Caco-2 (cell line): Measurements from ENCODE around the gene RCC2. TPM values are rescaled to one million over a fixed set of nuclear protein-coding genes. Genes with fewer than 3 reads are reported as not detected.

Experiments
- BruUV-seq: library from RNA; stranded (reverse); fragments of 400-500 nt; replicated peaks from 2 replicates; lab custom pipeline; 2021; lab: Mats Ljungman, UMichigan
- CTCF ChIA-PET: fragments of 300-600 bp; sonication (Branson Sonifier 250); formaldehyde crosslinking; loops from one replicate; lab custom pipeline; 2022; ENCODE audit warnings: antibody characterized with exemption; lab: Charles Lee
- POLR2A ChIA-PET: fragments of 300-600 bp; sonication (Branson Sonifier 250); formaldehyde crosslinking; loops from one replicate; lab custom pipeline; 2022; ENCODE audit warnings: antibody characterized with exemption; lab: Charles Lee
- DNase-seq, 2 experiments: peaks; one replicate each; pipeline versions ENCODE4 v3.0.0 to v3.0.0-alpha.2; 2020 to 2022
- H3K27me3 ChIP-seq: replicated peaks from 2 replicates; pipeline ENCODE4 v1.6.0; 2011; ENCODE audit warnings: low read length; ENCODE audit not compliant: control insufficient read depth, insufficient read depth
- H3K36me3 ChIP-seq: 2 replicates; pipeline ENCODE4 v1.5.1; 2011; ENCODE audit warnings: low read length; ENCODE audit not compliant: control insufficient read depth, insufficient read depth
- H3K4me1 ChIP-seq: fragments of 250-450 bp; sonication (Bioruptor Pico); 2 replicates; pipeline ENCODE4 v1.5.1; 2020; ENCODE audit warnings: mild to moderate bottlenecking
- H3K4me3 ChIP-seq: 2 replicates; pipeline ENCODE4 v1.5.1; 2011; ENCODE audit warnings: low read depth, mild to moderate bottlenecking, control low read depth, low read length
- H3K9me3 ChIP-seq: fragments of 250-450 bp; sonication (Bioruptor Pico); 2 replicates; pipeline ENCODE4 v1.5.1; 2020; ENCODE audit warnings: mild to moderate bottlenecking, moderate library complexity
- H3K27ac Mint-ChIP-seq: one replicate; pipeline ENCODE4 v1.8.0; 2022; ENCODE audit warnings: mixed read lengths; ENCODE audit not compliant: unreplicated experiment
- H3K27me3 Mint-ChIP-seq: one replicate; pipeline ENCODE4 v1.8.0; 2022; ENCODE audit warnings: mixed read lengths; ENCODE audit not compliant: insufficient read depth, unreplicated experiment
- H3K36me3 Mint-ChIP-seq: one replicate; pipeline ENCODE4 v1.8.0; 2022; ENCODE audit warnings: mild to moderate bottlenecking, mixed read lengths; ENCODE audit not compliant: insufficient read depth, unreplicated experiment
- H3K4me1 Mint-ChIP-seq: one replicate; pipeline ENCODE4 v1.8.0; 2022; ENCODE audit warnings: low read depth, mixed read lengths; ENCODE audit not compliant: unreplicated experiment
- H3K4me3 Mint-ChIP-seq: one replicate; pipeline ENCODE4 v1.8.0; 2022; ENCODE audit warnings: mild to moderate bottlenecking, moderate library complexity, mixed read lengths; ENCODE audit not compliant: unreplicated experiment
- H3K9me3 Mint-ChIP-seq: one replicate; pipeline ENCODE4 v1.8.0; 2022; ENCODE audit warnings: mixed read lengths; ENCODE audit not compliant: unreplicated experiment
- intact Hi-C: fragments of 100-400 bp; cut with micrococcal nuclease; formaldehyde crosslinking; loops from one replicate; pipeline ENCODE4 v1.10.0; 2022; ENCODE audit not compliant: unreplicated experiment
- total RNA-seq: library from RNA; stranded (reverse); gene quantifications from 2 replicates; pipeline ENCODE4 v1.2.3, GENCODE V29; 2022
- TF ChIP-seq, protein P1 (sequence below), 2 experiments: fragments of 200-600 bp in 1 of 2; IDR thresholded peaks; 1 replicate in 1 of 2; 2 replicates in 1 of 2; pipeline versions ENCODE4 v1.5.1 to v1.8.0; 2011 to 2022; ENCODE audit warnings: antibody characterized with exemption in 1 of 2, control low read depth in 1 of 2, inconsistent platforms in 1 of 2, low read depth in 1 of 2, low read length in 1 of 2, mild to moderate bottlenecking in 1 of 2, moderate library complexity in 1 of 2; ENCODE audit not compliant: insufficient read depth in 1 of 2, severe bottlenecking in 1 of 2, unreplicated experiment in 1 of 2

RCC2 gene
- total RNA-seq, 1 experiment from 2014 or later: 103 TPM

DNA sequence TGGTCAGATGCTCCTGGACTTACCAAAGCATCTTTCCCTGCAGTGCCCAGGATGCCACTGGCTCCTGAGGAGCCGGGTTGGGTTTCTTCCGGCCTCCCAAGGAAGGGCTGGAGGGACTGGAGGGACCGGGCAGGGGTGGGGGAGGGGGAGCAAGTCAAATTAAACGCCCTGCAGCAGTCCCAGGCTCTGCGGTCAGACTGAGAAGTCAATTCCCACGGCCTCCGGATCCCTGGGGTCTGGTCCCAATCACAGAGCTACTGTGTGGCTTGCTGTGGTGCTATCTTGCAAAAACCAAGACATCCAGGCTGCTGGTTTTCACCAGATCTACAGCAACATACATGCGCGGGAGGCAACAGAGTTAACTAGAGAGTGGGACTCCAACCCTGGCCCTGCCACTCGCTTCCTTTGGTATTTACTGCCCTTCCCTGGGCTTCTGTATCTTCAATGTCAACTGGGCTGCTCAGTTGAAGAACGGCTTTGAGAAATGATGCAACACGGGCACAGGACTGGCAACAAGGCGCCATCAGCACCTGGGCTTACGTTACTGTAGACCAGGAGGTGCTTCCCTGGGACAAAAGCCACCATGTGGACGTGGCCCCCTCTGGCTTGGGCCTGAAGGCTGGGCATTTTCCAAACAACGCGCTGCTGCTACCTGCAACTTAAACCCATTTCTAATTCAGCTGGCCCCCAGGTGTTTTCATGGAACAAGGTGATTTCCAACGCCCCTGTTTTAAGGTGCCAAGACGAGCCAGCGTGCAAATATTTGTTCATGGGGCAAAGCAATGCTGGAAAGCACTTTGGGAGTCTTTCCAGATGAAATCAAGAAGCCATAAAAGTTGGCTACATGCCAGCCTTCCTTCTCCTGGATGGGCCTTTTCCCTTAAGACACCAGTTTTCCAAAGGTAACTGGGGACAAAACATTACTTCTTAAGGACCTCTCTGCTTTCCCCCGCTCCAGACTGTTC, 11.5 kb downstream of the RCC2 start:
- no peak for DNase-seq
- Histone ChIP-seq H3K4me1 (no peaks in the 10 kb centered on the region), H3K36me3 (0 out of 2 replicates have a peak, but pooled peaks cover 1% of the 10 kb centered on the region), H3K9me3 (no peaks in the 10 kb centered on the region), H3K4me3 (no peak overlapping the region), H3K27me3 (no peaks in the 10 kb centered on the region)
- no peaks in the 10 kb centered on the region for H3K4me1 Mint-ChIP-seq
- intact Hi-C loops: no loop called here
- TF ChIP-seq, protein P1, sequence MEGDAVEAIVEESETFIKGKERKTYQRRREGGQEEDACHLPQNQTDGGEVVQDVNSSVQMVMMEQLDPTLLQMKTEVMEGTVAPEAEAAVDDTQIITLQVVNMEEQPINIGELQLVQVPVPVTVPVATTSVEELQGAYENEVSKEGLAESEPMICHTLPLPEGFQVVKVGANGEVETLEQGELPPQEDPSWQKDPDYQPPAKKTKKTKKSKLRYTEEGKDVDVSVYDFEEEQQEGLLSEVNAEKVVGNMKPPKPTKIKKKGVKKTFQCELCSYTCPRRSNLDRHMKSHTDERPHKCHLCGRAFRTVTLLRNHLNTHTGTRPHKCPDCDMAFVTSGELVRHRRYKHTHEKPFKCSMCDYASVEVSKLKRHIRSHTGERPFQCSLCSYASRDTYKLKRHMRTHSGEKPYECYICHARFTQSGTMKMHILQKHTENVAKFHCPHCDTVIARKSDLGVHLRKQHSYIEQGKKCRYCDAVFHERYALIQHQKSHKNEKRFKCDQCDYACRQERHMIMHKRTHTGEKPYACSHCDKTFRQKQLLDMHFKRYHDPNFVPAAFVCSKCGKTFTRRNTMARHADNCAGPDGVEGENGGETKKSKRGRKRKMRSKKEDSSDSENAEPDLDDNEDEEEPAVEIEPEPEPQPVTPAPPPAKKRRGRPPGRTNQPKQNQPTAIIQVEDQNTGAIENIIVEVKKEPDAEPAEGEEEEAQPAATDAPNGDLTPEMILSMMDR (IDR thresholded peaks at IDR 0.05; ENCODE audit: insufficient read depth in 1 of 2, low read depth in 1 of 2, low read length in 1 of 2, severe bottlenecking in 1 of 2, unreplicated experiment in 1 of 2): no peak
- ChIA-PET CTCF (no interaction called here), POLR2A (no interaction called here)
- BruUV-seq: no TSS peak
- no peaks in the 10 kb centered on the region for H3K27me3 Mint-ChIP-seq
- H3K36me3 Mint-ChIP-seq: peaks cover 68% of the 10 kb centered on the region
- no peaks in the 10 kb centered on the region for H3K9me3 Mint-ChIP-seq
- no peak overlapping the region for H3K4me3 Mint-ChIP-seq
- H3K27ac Mint-ChIP-seq: no peak overlapping the region

- H3K4me1 ChIP-seq: no peaks in the 10 kb centered on the region
- H3K4me3 ChIP-seq: no peak overlapping the region
- ChIA-PET CTCF (no interaction called here), POLR2A (no interaction called here)
- Mint-ChIP-seq H3K36me3 (peaks cover 88% of the 10 kb centered on the region), H3K27me3 (no peaks in the 10 kb centered on the region), H3K27ac (no peak overlapping the region), H3K9me3 (no peaks in the 10 kb centered on the region), H3K4me3 (no peak overlapping the region), H3K4me1 (no peaks in the 10 kb centered on the region)
- intact Hi-C loops: no loop called here
- H3K9me3 ChIP-seq: no peaks in the 10 kb centered on the region
- TF ChIP-seq, protein P1 (IDR thresholded peaks at IDR 0.05; ENCODE audit: insufficient read depth in 1 of 2, low read depth in 1 of 2, low read length in 1 of 2, severe bottlenecking in 1 of 2, unreplicated experiment in 1 of 2): no peak
- H3K36me3 ChIP-seq: peaks cover 1% of the 10 kb centered on the region; the same call in 1 of the 2 replicates
- DNase-seq: no peak
- no peaks in the 10 kb centered on the region for H3K27me3 ChIP-seq
- BruUV-seq: no TSS peak
Observed at GRCh38 chr1:17425806-17426600, 13.5 kb downstream of the RCC2 start.

GRCh38 chr1:17423781-17424245, 15.7 kb downstream of the RCC2 start:
- no peak for DNase-seq
- no peaks in the 10 kb centered on the region for H3K4me1 Mint-ChIP-seq
- H3K4me3 Mint-ChIP-seq: no peak overlapping the region
- H3K9me3 ChIP-seq: no peaks in the 10 kb centered on the region
- H3K9me3 Mint-ChIP-seq: no peaks in the 10 kb centered on the region
- ChIA-PET CTCF (no interaction called here), POLR2A (no interaction called here)
- H3K4me3 ChIP-seq: no peak overlapping the region
- no peak overlapping the region for H3K27ac Mint-ChIP-seq
- TF ChIP-seq, protein P1 (IDR thresholded peaks at IDR 0.05; ENCODE audit: insufficient read depth in 1 of 2, low read depth in 1 of 2, low read length in 1 of 2, severe bottlenecking in 1 of 2, unreplicated experiment in 1 of 2): no peak
- no peaks in the 10 kb centered on the region for H3K4me1 ChIP-seq
- H3K27me3 Mint-ChIP-seq: no peaks in the 10 kb centered on the region
- intact Hi-C loops: no loop called here
- H3K27me3 ChIP-seq: no peaks in the 10 kb centered on the region
- H3K36me3 ChIP-seq: peaks cover 3% of the 10 kb centered on the region; the same call in 1 of the 2 replicates
- H3K36me3 Mint-ChIP-seq: peaks cover 91% of the 10 kb centered on the region
- no TSS peak for BruUV-seq
